Chondrocyte (in vitro differentiated cells): ENCODE measurements around the gene C6orf132. TPM values are rescaled to one million over a fixed set of nuclear protein-coding genes. Genes with fewer than 3 reads are reported as not detected.

ENCODE experiments used
- DNase-seq: peaks from one replicate; pipeline ENCODE4 v3.0.0; 2021; ENCODE audit warnings: mixed read lengths, low spot score
- H3K27ac Mint-ChIP-seq: one replicate; pipeline ENCODE4 v1.8.0; 2021; ENCODE audit warnings: mild to moderate bottlenecking, moderate library complexity, mixed read lengths; ENCODE audit not compliant: unreplicated experiment
- H3K27me3 Mint-ChIP-seq: 2 replicates; pipeline ENCODE4 v1.8.0; 2021; ENCODE audit warnings: low read depth, mixed read lengths
- H3K36me3 Mint-ChIP-seq: 2 replicates; pipeline ENCODE4 v1.8.0; 2021; ENCODE audit warnings: low read depth, mixed read lengths
- H3K4me1 Mint-ChIP-seq: 2 replicates; pipeline ENCODE4 v1.8.0; 2021; ENCODE audit warnings: low read depth, mild to moderate bottlenecking, mixed read lengths
- H3K4me3 Mint-ChIP-seq: one replicate; pipeline ENCODE4 v1.8.0; 2021; ENCODE audit warnings: mild to moderate bottlenecking, moderate library complexity, mixed read lengths; ENCODE audit not compliant: unreplicated experiment
- H3K9me3 Mint-ChIP-seq: 2 replicates; pipeline ENCODE4 v1.8.0; 2021; ENCODE audit warnings: low read depth, mixed read lengths
- CTCF ChIP-seq: fragments of 200-600 bp; sonication (generic); IDR thresholded peaks from 2 replicates; pipeline ENCODE4 v1.5.0; 2021; ENCODE audit warnings: antibody characterized with exemption, mild to moderate bottlenecking, moderate library complexity
- total RNA-seq: library from RNA; stranded (reverse); gene quantifications from 3 replicates; pipeline ENCODE4 v1.2.1, GENCODE V29; 2021

Gene C6orf132
- total RNA-seq, 1 donor from 2014 or later = 5.8 TPM

- no peaks in the 10 kb centered on the region for H3K36me3 Mint-ChIP-seq
- no peak overlapping the region for H3K4me3 Mint-ChIP-seq
- no peaks in the 10 kb centered on the region for H3K9me3 Mint-ChIP-seq
- no peaks in the 10 kb centered on the region for H3K4me1 Mint-ChIP-seq
- DNase-seq = no peak
- no peak for TF ChIP-seq CTCF
- H3K27me3 Mint-ChIP-seq = no peaks in the 10 kb centered on the region
- H3K27ac Mint-ChIP-seq = no peak overlapping the region
Observed at GRCh38 chr6:42184475-42184874, 42.1 kb upstream of the C6orf132 start.

GRCh38 chr6:42182101-42182500, 39.7 kb upstream of the C6orf132 start:
- Mint-ChIP-seq H3K4me3 (no peak overlapping the region), H3K9me3 (no peaks in the 10 kb centered on the region), H3K4me1 (no peaks in the 10 kb centered on the region), H3K36me3 (no peaks in the 10 kb centered on the region), H3K27me3 (no peaks in the 10 kb centered on the region), H3K27ac (no peak overlapping the region)
- TF ChIP-seq CTCF = no peak
- no peak for DNase-seq

GRCh38 chr6:42179945-42180313, 37.5 kb upstream of the C6orf132 start:
- Mint-ChIP-seq H3K4me1 (no peaks in the 10 kb centered on the region), H3K36me3 (no peaks in the 10 kb centered on the region), H3K4me3 (no peak overlapping the region), H3K9me3 (no peaks in the 10 kb centered on the region), H3K27ac (no peak overlapping the region), H3K27me3 (no peaks in the 10 kb centered on the region)
- DNase-seq = no peak
- TF ChIP-seq CTCF = no peak

GRCh38 chr6:42179261-42179944, 37.0 kb upstream of the C6orf132 start:
- no peaks in the 10 kb centered on the region for H3K4me1 Mint-ChIP-seq
- no peak for TF ChIP-seq CTCF
- no peak overlapping the region for H3K27ac Mint-ChIP-seq
- no peaks in the 10 kb centered on the region for H3K36me3 Mint-ChIP-seq
- no peaks in the 10 kb centered on the region for H3K9me3 Mint-ChIP-seq
- no peak overlapping the region for H3K4me3 Mint-ChIP-seq
- no peak for DNase-seq
- no peaks in the 10 kb centered on the region for H3K27me3 Mint-ChIP-seq

- Mint-ChIP-seq H3K4me3 (no peak overlapping the region), H3K36me3 (no peaks in the 10 kb centered on the region), H3K4me1 (no peaks in the 10 kb centered on the region), H3K9me3 (no peaks in the 10 kb centered on the region), H3K27me3 (no peaks in the 10 kb centered on the region), H3K27ac (no peak overlapping the region)
- no peak for TF ChIP-seq CTCF
- no peak for DNase-seq
Observed at GRCh38 chr6:42177514-42178364, 35.3 kb upstream of the C6orf132 start.
